Type B pancreatic cell (in vitro differentiated cells): ENCODE results near the gene ACP3. TPM values are rescaled to one million over a fixed set of nuclear protein-coding genes. Genes with fewer than 3 reads are reported as not detected.

ENCODE experiments used
- DNase-seq: peaks from one replicate; pipeline ENCODE4 v3.0.0; 2021; ENCODE audit warnings: mixed read lengths; ENCODE audit not compliant: unreplicated experiment; ENCODE audit errors: extremely low spot score
- H3K27ac Mint-ChIP-seq: 2 replicates; pipeline ENCODE4 v1.8.0; 2021; ENCODE audit warnings: mild to moderate bottlenecking, mixed read lengths
- H3K27me3 Mint-ChIP-seq: 2 replicates; pipeline ENCODE4 v1.8.0; 2021; ENCODE audit warnings: mixed read lengths
- H3K36me3 Mint-ChIP-seq: 2 replicates; pipeline ENCODE4 v1.8.0; 2021; ENCODE audit warnings: mixed read lengths
- H3K4me1 Mint-ChIP-seq: one replicate; pipeline ENCODE4 v1.8.0; 2021; ENCODE audit warnings: mixed read lengths; ENCODE audit not compliant: unreplicated experiment
- H3K4me3 Mint-ChIP-seq: 2 replicates; pipeline ENCODE4 v1.8.0; 2021; ENCODE audit warnings: mild to moderate bottlenecking, mixed read lengths
- H3K9me3 Mint-ChIP-seq: 2 replicates; pipeline ENCODE4 v1.8.0; 2021; ENCODE audit warnings: mixed read lengths
- CTCF ChIP-seq: fragments of 200-600 bp; sonication (generic); conservative IDR thresholded peaks from 2 replicates; pipeline ENCODE4 v1.5.0; 2021; ENCODE audit warnings: antibody characterized with exemption, mild to moderate bottlenecking
- total RNA-seq: library from RNA; stranded (reverse); gene quantifications from 2 replicates; pipeline ENCODE4 v1.2.1, GENCODE V29; 2021; ENCODE audit warnings: low replicate concordance

The ACP3 gene
- total RNA-seq, 1 donor from 2014 or later: 8.2 TPM

GRCh38 chr3:132405609-132406299 is 88.5 kb downstream of the ACP3 start:
- Mint-ChIP-seq H3K9me3 (no peaks in the 10 kb centered on the region), H3K27ac (no peak overlapping the region), H3K4me1 (no peaks in the 10 kb centered on the region), H3K36me3 (no peaks in the 10 kb centered on the region), H3K27me3 (peaks cover 12% of the 10 kb centered on the region), H3K4me3 (no peak overlapping the region)
- no peak for DNase-seq
- TF ChIP-seq CTCF: no peak

- Mint-ChIP-seq H3K4me1 (no peaks in the 10 kb centered on the region), H3K36me3 (no peaks in the 10 kb centered on the region), H3K27me3 (peaks cover 14% of the 10 kb centered on the region), H3K9me3 (no peaks in the 10 kb centered on the region), H3K27ac (no peak overlapping the region), H3K4me3 (no peak overlapping the region)
- DNase-seq: no peak
- TF ChIP-seq CTCF: no peak
Measured at GRCh38 chr3:132406587-132406986, 89.4 kb downstream of the ACP3 start.

- no peaks in the 10 kb centered on the region for H3K4me1 Mint-ChIP-seq
- no peak overlapping the region for H3K27ac Mint-ChIP-seq
- DNase-seq: no peak
- peaks cover 15% of the 10 kb centered on the region for H3K27me3 Mint-ChIP-seq
- no peak for TF ChIP-seq CTCF
- no peak overlapping the region for H3K4me3 Mint-ChIP-seq
- H3K36me3 Mint-ChIP-seq: no peaks in the 10 kb centered on the region
- H3K9me3 Mint-ChIP-seq: no peaks in the 10 kb centered on the region
Measured at GRCh38 chr3:132407025-132407424, 89.8 kb downstream of the ACP3 start.

Other genes starting within 250 kb of the ACP3 start
- 30.8 and 34.0 TPM in 2 replicates for gene DNAJC13, start 100.1 kb downstream of the ACP3 start, total RNA-seq